Measurements from ENCODE around the gene THOC6.

DNA sequence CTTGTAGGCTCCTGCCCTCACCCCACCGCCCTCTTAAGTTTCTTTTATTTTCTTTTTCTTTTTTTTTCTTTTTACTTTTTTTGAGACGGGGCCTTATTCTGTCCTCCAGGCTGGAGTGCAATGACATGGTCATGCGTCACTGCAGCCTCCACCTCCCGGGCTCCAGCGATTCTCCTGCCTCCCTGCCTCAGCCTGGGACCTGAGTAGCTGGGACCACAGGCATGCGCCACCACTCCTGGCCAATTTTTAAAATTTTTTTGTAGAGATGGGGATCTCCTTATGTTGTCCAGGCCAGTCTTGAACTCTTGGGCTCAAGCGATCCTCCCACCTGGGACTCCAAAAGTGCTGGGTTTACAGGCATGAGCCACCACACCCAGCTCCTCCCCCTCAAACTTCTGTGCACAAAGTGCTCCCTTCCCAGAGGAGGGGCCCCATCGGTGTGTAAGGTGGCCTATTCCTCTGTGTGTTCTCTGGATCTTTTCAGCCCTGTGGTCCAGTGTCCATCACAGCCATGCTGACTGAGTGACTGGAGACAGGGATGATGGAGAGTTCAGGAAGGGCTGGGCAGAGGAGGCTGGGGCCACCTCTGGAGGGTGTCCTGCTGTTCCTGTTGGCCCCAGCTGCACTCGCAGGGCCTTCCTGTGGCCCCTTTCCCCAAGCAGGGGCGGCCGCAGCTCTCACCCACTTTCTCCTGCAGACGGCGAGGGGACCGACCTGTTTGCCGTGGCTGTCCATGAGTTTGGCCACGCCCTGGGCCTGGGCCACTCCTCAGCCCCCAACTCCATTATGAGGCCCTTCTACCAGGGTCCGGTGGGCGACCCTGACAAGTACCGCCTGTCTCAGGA lies 32.7 kb downstream of the THOC6 start:
- no peak for TF ChIP-seq YY1 (IDR thresholded peaks at IDR 0.05; ENCODE audit: insufficient read depth, insufficient read length)
- no peak for TF ChIP-seq SUZ12 (IDR thresholded peaks at IDR 0.05; ENCODE audit: extremely low read depth, insufficient read depth, insufficient read length)

All from NT2/D1 (cell line).